Panc1 (cell line): ENCODE data around the gene SUMF1.

Source experiments
- POLR2AphosphoS5 ChIP-seq: IDR thresholded peaks from 2 replicates; pipeline ENCODE4 v1.6.1; 2012; ENCODE audit warnings: mild to moderate bottlenecking, low read depth, low read length, moderate library complexity
- SIN3A ChIP-seq: IDR thresholded peaks from 2 replicates; pipeline ENCODE4 v1.6.1; 2012; ENCODE audit warnings: low read depth, mild to moderate bottlenecking, low read length, moderate library complexity, borderline replicate concordance; ENCODE audit not compliant: insufficient read depth
- TCF7L2 ChIP-seq: IDR thresholded peaks from 2 replicates; pipeline ENCODE4 v1.6.1; 2011; ENCODE audit warnings: mild to moderate bottlenecking, low read depth, low read length, inconsistent platforms
- TF ChIP-seq, protein P1 (sequence below): fragments of 450-650 bp; IDR thresholded peaks from 2 replicates; pipeline ENCODE4 v1.5.1; 2017; ENCODE audit warnings: mild to moderate bottlenecking
- TF ChIP-seq, protein P2 (sequence below), 2 experiments: IDR thresholded peaks; 2 replicates each; pipeline ENCODE4 v1.6.1; 2011 to 2012; ENCODE audit warnings: low read depth in 2 of 2, control low read depth in 1 of 2, low read length in 1 of 2, mild to moderate bottlenecking in 1 of 2, moderate library complexity in 1 of 2; ENCODE audit not compliant: insufficient read depth in 1 of 2

- TF ChIP-seq, protein P1, sequence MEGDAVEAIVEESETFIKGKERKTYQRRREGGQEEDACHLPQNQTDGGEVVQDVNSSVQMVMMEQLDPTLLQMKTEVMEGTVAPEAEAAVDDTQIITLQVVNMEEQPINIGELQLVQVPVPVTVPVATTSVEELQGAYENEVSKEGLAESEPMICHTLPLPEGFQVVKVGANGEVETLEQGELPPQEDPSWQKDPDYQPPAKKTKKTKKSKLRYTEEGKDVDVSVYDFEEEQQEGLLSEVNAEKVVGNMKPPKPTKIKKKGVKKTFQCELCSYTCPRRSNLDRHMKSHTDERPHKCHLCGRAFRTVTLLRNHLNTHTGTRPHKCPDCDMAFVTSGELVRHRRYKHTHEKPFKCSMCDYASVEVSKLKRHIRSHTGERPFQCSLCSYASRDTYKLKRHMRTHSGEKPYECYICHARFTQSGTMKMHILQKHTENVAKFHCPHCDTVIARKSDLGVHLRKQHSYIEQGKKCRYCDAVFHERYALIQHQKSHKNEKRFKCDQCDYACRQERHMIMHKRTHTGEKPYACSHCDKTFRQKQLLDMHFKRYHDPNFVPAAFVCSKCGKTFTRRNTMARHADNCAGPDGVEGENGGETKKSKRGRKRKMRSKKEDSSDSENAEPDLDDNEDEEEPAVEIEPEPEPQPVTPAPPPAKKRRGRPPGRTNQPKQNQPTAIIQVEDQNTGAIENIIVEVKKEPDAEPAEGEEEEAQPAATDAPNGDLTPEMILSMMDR: no peak
- TF ChIP-seq, protein P2, sequence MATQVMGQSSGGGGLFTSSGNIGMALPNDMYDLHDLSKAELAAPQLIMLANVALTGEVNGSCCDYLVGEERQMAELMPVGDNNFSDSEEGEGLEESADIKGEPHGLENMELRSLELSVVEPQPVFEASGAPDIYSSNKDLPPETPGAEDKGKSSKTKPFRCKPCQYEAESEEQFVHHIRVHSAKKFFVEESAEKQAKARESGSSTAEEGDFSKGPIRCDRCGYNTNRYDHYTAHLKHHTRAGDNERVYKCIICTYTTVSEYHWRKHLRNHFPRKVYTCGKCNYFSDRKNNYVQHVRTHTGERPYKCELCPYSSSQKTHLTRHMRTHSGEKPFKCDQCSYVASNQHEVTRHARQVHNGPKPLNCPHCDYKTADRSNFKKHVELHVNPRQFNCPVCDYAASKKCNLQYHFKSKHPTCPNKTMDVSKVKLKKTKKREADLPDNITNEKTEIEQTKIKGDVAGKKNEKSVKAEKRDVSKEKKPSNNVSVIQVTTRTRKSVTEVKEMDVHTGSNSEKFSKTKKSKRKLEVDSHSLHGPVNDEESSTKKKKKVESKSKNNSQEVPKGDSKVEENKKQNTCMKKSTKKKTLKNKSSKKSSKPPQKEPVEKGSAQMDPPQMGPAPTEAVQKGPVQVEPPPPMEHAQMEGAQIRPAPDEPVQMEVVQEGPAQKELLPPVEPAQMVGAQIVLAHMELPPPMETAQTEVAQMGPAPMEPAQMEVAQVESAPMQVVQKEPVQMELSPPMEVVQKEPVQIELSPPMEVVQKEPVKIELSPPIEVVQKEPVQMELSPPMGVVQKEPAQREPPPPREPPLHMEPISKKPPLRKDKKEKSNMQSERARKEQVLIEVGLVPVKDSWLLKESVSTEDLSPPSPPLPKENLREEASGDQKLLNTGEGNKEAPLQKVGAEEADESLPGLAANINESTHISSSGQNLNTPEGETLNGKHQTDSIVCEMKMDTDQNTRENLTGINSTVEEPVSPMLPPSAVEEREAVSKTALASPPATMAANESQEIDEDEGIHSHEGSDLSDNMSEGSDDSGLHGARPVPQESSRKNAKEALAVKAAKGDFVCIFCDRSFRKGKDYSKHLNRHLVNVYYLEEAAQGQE (IDR thresholded peaks at IDR 0.05; ENCODE audit: insufficient read depth in 1 of 2, low read depth in 2 of 2, low read length in 1 of 2): no peak
- TF ChIP-seq POLR2AphosphoS5 (no peak), TCF7L2 (no peak), SIN3A (no peak)
These were observed 34.4 kb upstream of the SUMF1 start for GRCh38 chr3:4501437-4501836.
